Body of pancreas (tissue), 4 donors: ENCODE data around the gene RAB22A.

Experiments
- POLR2A ChIP-seq, 3 donors: fragments of 450-650 bp; IDR thresholded peaks; one replicate each; pipeline ENCODE4 v1.6.1; 2016; ENCODE audit warnings: antibody characterized with exemption in 3 of 3, mild to moderate bottlenecking in 2 of 3
- TF ChIP-seq, protein P1 (sequence below), 7 experiments: fragments of 450-650 bp in 4 of 7; fragments of 200-600 bp in 3 of 7; sonication (generic) in 3 of 7; IDR thresholded peaks; one replicate each; pipeline ENCODE4 v1.5.1; 2016 to 2019; ENCODE audit warnings: antibody characterized with exemption in 7 of 7

DNA sequence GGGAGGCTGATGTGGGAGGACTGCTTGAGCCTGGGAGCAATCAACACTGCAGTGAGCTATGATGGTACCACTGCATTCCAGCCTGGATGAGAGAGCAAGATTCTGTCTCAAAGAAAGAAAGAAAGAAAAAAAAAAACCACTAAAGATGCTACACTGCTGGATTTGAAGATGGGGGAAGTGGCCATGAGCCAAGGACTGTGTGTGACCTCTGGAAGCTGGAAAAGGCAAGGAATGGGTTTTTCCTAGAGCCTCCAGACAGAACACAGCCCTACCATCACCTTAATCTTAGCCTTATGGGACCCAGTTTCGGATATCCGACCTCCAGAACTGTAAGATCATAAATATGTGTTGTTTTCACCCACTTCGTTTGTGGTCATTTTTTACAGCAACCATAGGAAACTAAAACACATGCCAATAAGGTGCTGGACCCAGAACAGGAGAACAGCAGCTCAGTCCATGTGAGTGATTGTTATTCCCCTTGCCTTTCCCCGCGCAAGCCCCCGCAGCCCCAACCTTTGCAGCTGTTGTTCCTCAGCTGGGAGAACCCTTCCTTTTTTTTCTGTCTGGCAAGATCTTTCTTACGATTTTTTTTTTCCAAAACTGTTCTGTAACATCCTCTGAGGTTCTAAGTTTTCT, 68.4 kb downstream of the RAB22A start:
- no peak for TF ChIP-seq POLR2A (IDR thresholded peaks at IDR 0.05)
- TF ChIP-seq, protein P1, sequence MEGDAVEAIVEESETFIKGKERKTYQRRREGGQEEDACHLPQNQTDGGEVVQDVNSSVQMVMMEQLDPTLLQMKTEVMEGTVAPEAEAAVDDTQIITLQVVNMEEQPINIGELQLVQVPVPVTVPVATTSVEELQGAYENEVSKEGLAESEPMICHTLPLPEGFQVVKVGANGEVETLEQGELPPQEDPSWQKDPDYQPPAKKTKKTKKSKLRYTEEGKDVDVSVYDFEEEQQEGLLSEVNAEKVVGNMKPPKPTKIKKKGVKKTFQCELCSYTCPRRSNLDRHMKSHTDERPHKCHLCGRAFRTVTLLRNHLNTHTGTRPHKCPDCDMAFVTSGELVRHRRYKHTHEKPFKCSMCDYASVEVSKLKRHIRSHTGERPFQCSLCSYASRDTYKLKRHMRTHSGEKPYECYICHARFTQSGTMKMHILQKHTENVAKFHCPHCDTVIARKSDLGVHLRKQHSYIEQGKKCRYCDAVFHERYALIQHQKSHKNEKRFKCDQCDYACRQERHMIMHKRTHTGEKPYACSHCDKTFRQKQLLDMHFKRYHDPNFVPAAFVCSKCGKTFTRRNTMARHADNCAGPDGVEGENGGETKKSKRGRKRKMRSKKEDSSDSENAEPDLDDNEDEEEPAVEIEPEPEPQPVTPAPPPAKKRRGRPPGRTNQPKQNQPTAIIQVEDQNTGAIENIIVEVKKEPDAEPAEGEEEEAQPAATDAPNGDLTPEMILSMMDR (IDR thresholded peaks at IDR 0.05) = no peak
